Prostate gland (tissue), 2 donors: ENCODE results near the gene BIN1.

Experiments used
- POLR2A ChIP-seq: fragments of 450-650 bp; IDR thresholded peaks from one replicate; pipeline ENCODE4 v1.6.1; 2016; ENCODE audit warnings: antibody characterized with exemption, mild to moderate bottlenecking
- POLR2AphosphoS5 ChIP-seq: sonication (generic); formaldehyde crosslinking; IDR thresholded peaks from one replicate; pipeline ENCODE4 v1.6.1; 2017; ENCODE audit warnings: antibody characterized with exemption
- TF ChIP-seq, protein P1 (sequence below), 4 experiments: fragments of 200-600 bp in 2 of 4; fragments of 450-650 bp in 2 of 4; sonication (generic) in 2 of 4; IDR thresholded peaks; 1 replicate in 3 of 4; 2 replicates in 1 of 4; pipeline ENCODE4 v1.5.1; 2016 to 2019; ENCODE audit warnings: antibody characterized with exemption in 4 of 4, mild to moderate bottlenecking in 2 of 4, moderate library complexity in 2 of 4

DNA sequence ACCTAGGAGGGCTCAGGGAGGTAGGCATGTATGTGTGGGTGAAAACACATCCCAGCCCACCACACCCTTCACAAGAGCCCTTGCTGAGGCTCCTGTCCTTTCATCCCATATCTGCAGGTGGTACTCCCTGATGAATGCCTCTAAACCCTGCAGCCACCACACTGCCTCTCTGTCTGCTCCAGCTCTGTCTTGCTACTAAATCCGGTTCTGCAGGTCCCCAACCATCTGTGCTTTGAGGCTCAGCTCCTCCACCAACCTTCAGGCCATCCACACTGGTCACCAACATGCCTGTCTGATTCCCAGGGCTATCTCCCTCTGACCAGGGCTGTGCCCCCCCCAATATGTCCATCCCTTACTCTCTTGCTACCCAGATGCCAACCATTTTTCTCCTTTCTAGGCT, 92.7 kb downstream of the BIN1 start:
- TF ChIP-seq, protein P1, sequence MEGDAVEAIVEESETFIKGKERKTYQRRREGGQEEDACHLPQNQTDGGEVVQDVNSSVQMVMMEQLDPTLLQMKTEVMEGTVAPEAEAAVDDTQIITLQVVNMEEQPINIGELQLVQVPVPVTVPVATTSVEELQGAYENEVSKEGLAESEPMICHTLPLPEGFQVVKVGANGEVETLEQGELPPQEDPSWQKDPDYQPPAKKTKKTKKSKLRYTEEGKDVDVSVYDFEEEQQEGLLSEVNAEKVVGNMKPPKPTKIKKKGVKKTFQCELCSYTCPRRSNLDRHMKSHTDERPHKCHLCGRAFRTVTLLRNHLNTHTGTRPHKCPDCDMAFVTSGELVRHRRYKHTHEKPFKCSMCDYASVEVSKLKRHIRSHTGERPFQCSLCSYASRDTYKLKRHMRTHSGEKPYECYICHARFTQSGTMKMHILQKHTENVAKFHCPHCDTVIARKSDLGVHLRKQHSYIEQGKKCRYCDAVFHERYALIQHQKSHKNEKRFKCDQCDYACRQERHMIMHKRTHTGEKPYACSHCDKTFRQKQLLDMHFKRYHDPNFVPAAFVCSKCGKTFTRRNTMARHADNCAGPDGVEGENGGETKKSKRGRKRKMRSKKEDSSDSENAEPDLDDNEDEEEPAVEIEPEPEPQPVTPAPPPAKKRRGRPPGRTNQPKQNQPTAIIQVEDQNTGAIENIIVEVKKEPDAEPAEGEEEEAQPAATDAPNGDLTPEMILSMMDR (IDR thresholded peaks at IDR 0.05), result no peak
- TF ChIP-seq POLR2AphosphoS5 (no peak), POLR2A (no peak)
